SU-DHL-6 (cell line): ENCODE data around the gene TMEM263.

Experiments
- CTCF ChIP-seq: fragments of 200-600 bp; sonication (generic); IDR thresholded peaks from one replicate; pipeline ENCODE4 v1.5.1; 2017; ENCODE audit warnings: antibody characterized with exemption, mild to moderate bottlenecking, low read length, moderate library complexity; ENCODE audit not compliant: insufficient read depth, poor library complexity, severe bottlenecking
- EZH2phosphoT487 ChIP-seq: fragments of 200-600 bp; sonication (generic), shearing (Covaris generic); conservative IDR thresholded peaks from 2 replicates; pipeline ENCODE4 v1.6.1; 2018; ENCODE audit warnings: mild to moderate bottlenecking, antibody characterized with exemption, low read length, moderate library complexity, mixed read lengths

- TF ChIP-seq CTCF (no peak), EZH2phosphoT487 (no peak)
These were observed 8.8 kb downstream of the TMEM263 start for GRCh38 chr12:106964526-106964925.
